ENCODE results near the gene TRPT1. TPM values are rescaled to one million over a fixed set of nuclear protein-coding genes. Genes with fewer than 3 reads are reported as not detected.
A peak's percentile ranks its signal among the peaks of the same experiment; 100 is the strongest.

TRPT1 gene
- 13.7 TPM for total RNA-seq

GRCh38 chr11:64225608-64226506 is at the start of gene TRPT1, which contains the start of gene NUDT22:
Gene TRPT1 (minus strand): TSS chr11:64226186. CDS start chr11:64225860, 326 bp downstream.
Gene NUDT22 (plus strand): TSS chr11:64226274. CDS start chr11:64226653, 379 bp downstream.
- peak; percentile 69 for DNase-seq

- no peak for DNase-seq
These were observed 49.2 kb upstream of the TRPT1 start for GRCh38 chr11:64275031-64275800.

GRCh38 chr11:64269540-64270220 is 43.7 kb upstream of the TRPT1 start:
- DNase-seq: peak; percentile 99

- peak; percentile 51 for DNase-seq
These were observed 43.0 kb upstream of the TRPT1 start for GRCh38 chr11:64268893-64269539.

- DNase-seq: no peak
These were observed 42.3 kb upstream of the TRPT1 start for GRCh38 chr11:64268025-64268892.

- DNase-seq: no peak
These were observed 41.4 kb upstream of the TRPT1 start for GRCh38 chr11:64267207-64267945.

GRCh38 chr11:64266339-64266738 is 40.4 kb upstream of the TRPT1 start:
- DNase-seq: no peak

- DNase-seq: no peak
These were observed 39.5 kb upstream of the TRPT1 start for GRCh38 chr11:64265176-64266160.

- no peak for DNase-seq
These were observed 38.4 kb upstream of the TRPT1 start for GRCh38 chr11:64264371-64264852.

GRCh38 chr11:64263947-64264317 is 37.9 kb upstream of the TRPT1 start:
- DNase-seq: no peak

- DNase-seq: no peak
These were observed 37.3 kb upstream of the TRPT1 start for GRCh38 chr11:64263021-64263946.

GRCh38 chr11:64262271-64263002 is 36.5 kb upstream of the TRPT1 start:
- DNase-seq: no peak

GRCh38 chr11:64261556-64262080 is 35.6 kb upstream of the TRPT1 start:
- DNase-seq: no peak

- no peak for DNase-seq
These were observed 34.2 kb upstream of the TRPT1 start for GRCh38 chr11:64260147-64260708.

- DNase-seq: no peak
These were observed 33.6 kb upstream of the TRPT1 start for GRCh38 chr11:64259533-64260067.

GRCh38 chr11:64258946-64259532 is 33.1 kb upstream of the TRPT1 start:
- no peak for DNase-seq

Measured in skin of body (tissue), 2 donors.